Measurements from ENCODE around the gene MCU.

DNA sequence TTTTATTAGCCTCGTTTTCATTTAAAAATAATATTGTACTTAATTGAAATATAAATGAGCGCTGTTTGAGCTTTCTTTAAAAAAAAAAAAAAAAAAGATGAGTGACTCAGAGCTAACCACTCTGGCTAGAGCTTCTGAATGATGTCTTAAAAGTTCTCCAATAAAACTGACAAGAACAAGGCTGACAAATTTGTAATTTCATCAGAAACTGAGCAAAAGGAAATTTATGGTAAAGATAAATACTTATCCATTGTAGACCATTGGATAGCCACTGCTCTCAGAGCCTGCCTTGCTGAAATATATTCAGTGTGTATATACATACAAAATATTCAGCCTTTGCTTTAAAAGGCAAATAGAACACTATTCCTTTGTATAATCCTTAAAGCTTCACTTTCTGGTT lies 110.4 kb downstream of the MCU start:
- no peak for TF ChIP-seq EZH2 (IDR thresholded peaks at IDR 0.05; ENCODE audit: low read length, missing control alignments)
- TF ChIP-seq, protein P1, sequence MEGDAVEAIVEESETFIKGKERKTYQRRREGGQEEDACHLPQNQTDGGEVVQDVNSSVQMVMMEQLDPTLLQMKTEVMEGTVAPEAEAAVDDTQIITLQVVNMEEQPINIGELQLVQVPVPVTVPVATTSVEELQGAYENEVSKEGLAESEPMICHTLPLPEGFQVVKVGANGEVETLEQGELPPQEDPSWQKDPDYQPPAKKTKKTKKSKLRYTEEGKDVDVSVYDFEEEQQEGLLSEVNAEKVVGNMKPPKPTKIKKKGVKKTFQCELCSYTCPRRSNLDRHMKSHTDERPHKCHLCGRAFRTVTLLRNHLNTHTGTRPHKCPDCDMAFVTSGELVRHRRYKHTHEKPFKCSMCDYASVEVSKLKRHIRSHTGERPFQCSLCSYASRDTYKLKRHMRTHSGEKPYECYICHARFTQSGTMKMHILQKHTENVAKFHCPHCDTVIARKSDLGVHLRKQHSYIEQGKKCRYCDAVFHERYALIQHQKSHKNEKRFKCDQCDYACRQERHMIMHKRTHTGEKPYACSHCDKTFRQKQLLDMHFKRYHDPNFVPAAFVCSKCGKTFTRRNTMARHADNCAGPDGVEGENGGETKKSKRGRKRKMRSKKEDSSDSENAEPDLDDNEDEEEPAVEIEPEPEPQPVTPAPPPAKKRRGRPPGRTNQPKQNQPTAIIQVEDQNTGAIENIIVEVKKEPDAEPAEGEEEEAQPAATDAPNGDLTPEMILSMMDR (conservative IDR thresholded peaks at IDR 0.05 in 1 of 2, IDR thresholded peaks at IDR 0.05 in 1 of 2; ENCODE audit: low read depth in 1 of 2, low read length in 2 of 2): no peak

Measured in fibroblast of lung (primary cell).